Vagina (tissue), 2 donors: ENCODE measurements around the gene ASB3. TPM values are rescaled to one million over a fixed set of nuclear protein-coding genes. Genes with fewer than 3 reads are reported as not detected.

ENCODE experiments used
- DNase-seq, 2 donors: peaks; one replicate each; pipeline ENCODE4 v3.0.0-alpha.2; 2017; ENCODE audit errors: extremely low spot score in 2 of 2
- H3K27ac ChIP-seq: fragments of 200-600 bp; sonication (generic); one replicate; pipeline ENCODE4 v1.5.1; 2019
- H3K27me3 ChIP-seq: fragments of 200-600 bp; sonication (generic); one replicate; pipeline ENCODE4 v1.5.1; 2019
- H3K36me3 ChIP-seq, 2 donors: fragments of 200-600 bp; sonication (generic); one replicate each; pipeline ENCODE4 v1.5.1; 2017 to 2019
- H3K4me1 ChIP-seq: fragments of 200-600 bp; sonication (generic); one replicate; pipeline ENCODE4 v1.5.1; 2019
- H3K4me3 ChIP-seq, 2 donors: fragments of 200-600 bp; sonication (generic); 1 replicate in 1 of 2; 2 replicates in 1 of 2; pipeline ENCODE4 v1.5.1; 2016 to 2019
- H3K9me3 ChIP-seq: fragments of 200-600 bp; sonication (generic); one replicate; pipeline ENCODE4 v1.5.1; 2019
- CTCF ChIP-seq, 3 experiments: fragments of 450-650 bp in 2 of 3; fragments of 200-600 bp in 1 of 3; sonication (generic) in 1 of 3; IDR thresholded peaks; one replicate each; pipeline ENCODE4 v1.5.1; 2017 to 2019; ENCODE audit warnings: antibody characterized with exemption in 3 of 3, mild to moderate bottlenecking in 2 of 3, moderate library complexity in 2 of 3
- POLR2A ChIP-seq, 2 donors: fragments of 450-650 bp; IDR thresholded peaks; one replicate each; pipeline ENCODE4 v1.6.1; 2017; ENCODE audit warnings: antibody characterized with exemption in 2 of 2, mild to moderate bottlenecking in 2 of 2, moderate library complexity in 2 of 2
- POLR2AphosphoS5 ChIP-seq, 2 donors: sonication (generic); formaldehyde crosslinking; IDR thresholded peaks; one replicate each; pipeline ENCODE4 v1.9.0; 2017; ENCODE audit warnings: antibody characterized with exemption in 2 of 2, mild to moderate bottlenecking in 2 of 2, low read depth in 1 of 2; ENCODE audit not compliant: insufficient read depth in 1 of 2
- intact Hi-C: fragments of 100-400 bp; cut with DNase I; formaldehyde crosslinking; loops from one replicate; pipeline ENCODE4 v1.15.1; 2023
- total RNA-seq: library from RNA; depleted of rRNA; stranded (reverse); fragments of >200 nt; gene quantifications from one replicate; pipeline ENCODE4 v1.2.3, GENCODE V29; 2016

ASB3 gene
- total RNA-seq, 1 donor from 2014 or later, result 13.5 TPM

- Histone ChIP-seq H3K27ac (no peak overlapping the region), H3K9me3 (no peaks in the 10 kb centered on the region), H3K4me3 (no peak overlapping the region), H3K27me3 (no peaks in the 10 kb centered on the region), H3K4me1 (peaks cover 17% of the 10 kb centered on the region), H3K36me3 (peaks cover 0 to 11% of the 10 kb centered on the region in 2 donors)
- no peak for DNase-seq
- TF ChIP-seq POLR2AphosphoS5 (IDR thresholded peaks at IDR 0.05; ENCODE audit: insufficient read depth in 1 of 2, low read depth in 1 of 2) (no peak), CTCF (IDR thresholded peaks at IDR 0.05) (no peak), POLR2A (IDR thresholded peaks at IDR 0.05) (no peak)
- intact Hi-C loops, result no loop called here
These were observed 34.4 kb downstream of the ASB3 start for GRCh38 chr2:53752385-53752784.

- Histone ChIP-seq H3K9me3 (no peaks in the 10 kb centered on the region), H3K4me3 (no peak overlapping the region), H3K4me1 (peaks cover 17% of the 10 kb centered on the region), H3K27me3 (no peaks in the 10 kb centered on the region), H3K27ac (no peak overlapping the region), H3K36me3 (peaks cover 0 to 17% of the 10 kb centered on the region in 2 donors)
- no peak for DNase-seq
- intact Hi-C loops, result no loop called here
- TF ChIP-seq POLR2A (IDR thresholded peaks at IDR 0.05), result no peak
- no peak for TF ChIP-seq POLR2AphosphoS5 (IDR thresholded peaks at IDR 0.05; ENCODE audit: insufficient read depth in 1 of 2, low read depth in 1 of 2)
- no peak for TF ChIP-seq CTCF (IDR thresholded peaks at IDR 0.05)
These were observed 35.0 kb downstream of the ASB3 start for GRCh38 chr2:53751728-53752127.

- no peak for DNase-seq
- peaks cover 17% of the 10 kb centered on the region for H3K4me1 ChIP-seq
- H3K36me3 ChIP-seq, result peaks cover 0 to 18% of the 10 kb centered on the region in 2 donors
- no peaks in the 10 kb centered on the region for H3K9me3 ChIP-seq
- intact Hi-C loops, result no loop called here
- TF ChIP-seq CTCF (IDR thresholded peaks at IDR 0.05) (no peak), POLR2A (IDR thresholded peaks at IDR 0.05) (no peak), POLR2AphosphoS5 (IDR thresholded peaks at IDR 0.05; ENCODE audit: insufficient read depth in 1 of 2, low read depth in 1 of 2) (no peak)
- no peak overlapping the region for H3K27ac ChIP-seq
- no peaks in the 10 kb centered on the region for H3K27me3 ChIP-seq
- no peak overlapping the region for H3K4me3 ChIP-seq
These were observed 36.5 kb downstream of the ASB3 start for GRCh38 chr2:53750041-53750768.

GRCh38 chr2:53744395-53745065, 42.2 kb downstream of the ASB3 start:
- Histone ChIP-seq H3K36me3 (peaks cover 0 to 18% of the 10 kb centered on the region in 2 donors), H3K4me1 (no peaks in the 10 kb centered on the region), H3K27ac (no peak overlapping the region), H3K27me3 (no peaks in the 10 kb centered on the region), H3K9me3 (no peaks in the 10 kb centered on the region), H3K4me3 (no peak overlapping the region)
- no peak for TF ChIP-seq POLR2A (IDR thresholded peaks at IDR 0.05)
- TF ChIP-seq POLR2AphosphoS5 (IDR thresholded peaks at IDR 0.05; ENCODE audit: insufficient read depth in 1 of 2, low read depth in 1 of 2), result no peak
- TF ChIP-seq CTCF (IDR thresholded peaks at IDR 0.05), result no peak
- intact Hi-C loops, result no loop called here
- DNase-seq, result no peak

- Histone ChIP-seq H3K4me1 (no peaks in the 10 kb centered on the region), H3K27me3 (no peaks in the 10 kb centered on the region), H3K9me3 (no peaks in the 10 kb centered on the region), H3K4me3 (no peak overlapping the region), H3K36me3 (no peaks in the 10 kb centered on the region), H3K27ac (no peak overlapping the region)
- intact Hi-C loops, result no loop called here
- no peak for TF ChIP-seq POLR2A (IDR thresholded peaks at IDR 0.05)
- TF ChIP-seq POLR2AphosphoS5 (IDR thresholded peaks at IDR 0.05; ENCODE audit: insufficient read depth in 1 of 2, low read depth in 1 of 2), result no peak
- no peak for TF ChIP-seq CTCF (IDR thresholded peaks at IDR 0.05)
- no peak for DNase-seq
These were observed 46.6 kb downstream of the ASB3 start for GRCh38 chr2:53740170-53740569.
